ENCODE results near the gene ZNF787.
"Not testable (repeated sequence)": the region's sequence is repeated elsewhere in the genome, so short reads cannot be mapped to it uniquely, and the experiment has no call there.

The ZNF787 gene

DNA sequence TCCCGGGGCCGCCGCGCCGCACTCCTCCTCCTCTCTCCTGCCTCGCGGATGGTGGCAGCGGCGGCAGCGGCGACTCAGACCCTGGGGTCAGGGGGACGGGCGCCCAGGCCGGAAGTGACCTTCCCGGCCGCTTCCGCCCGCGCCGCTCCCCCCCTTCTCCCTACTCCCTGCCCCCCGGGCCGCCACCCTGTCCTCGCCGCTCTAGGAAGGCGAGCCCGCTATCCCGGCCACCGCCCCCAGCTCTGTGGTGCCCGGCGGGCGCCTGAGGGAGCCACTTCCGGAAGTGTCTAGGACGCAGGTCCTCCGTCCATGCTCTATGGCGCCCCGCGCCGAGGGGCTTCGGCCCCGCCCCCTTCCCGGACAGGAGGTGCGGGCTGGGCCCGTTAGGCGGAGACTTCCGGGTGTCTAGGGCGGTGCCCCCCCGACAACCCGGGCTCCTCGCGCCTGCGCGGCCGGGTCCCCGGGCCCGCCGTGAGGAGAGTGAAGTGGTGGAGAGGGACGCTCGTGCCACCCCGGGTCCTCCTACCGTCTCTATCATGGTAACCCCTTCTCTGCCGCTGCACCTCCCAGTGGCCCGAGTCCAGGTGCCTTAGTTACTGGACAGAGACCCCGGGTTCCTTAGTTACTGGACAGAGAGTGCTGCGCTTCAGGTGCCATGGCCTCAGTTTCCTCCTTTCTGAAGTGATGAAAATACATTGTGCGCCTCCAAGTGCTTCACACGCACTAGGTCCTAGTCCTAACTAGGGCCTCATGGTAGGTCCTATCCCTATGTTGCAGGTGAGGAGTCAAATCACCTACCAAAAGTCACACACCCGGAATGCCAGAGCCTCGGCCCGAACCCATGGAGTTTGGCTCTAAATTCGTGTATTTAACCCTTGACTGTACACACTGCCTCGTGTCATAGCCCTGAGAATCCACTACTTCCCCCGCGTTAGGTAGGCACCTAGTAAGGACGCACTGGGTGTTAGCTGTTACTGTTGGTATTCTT is at the start of gene ZNF787:
TSS of gene ZNF787 (minus strand) at position 116 of the 988 bp plus-strand sequence. CDS start 18,078 bp downstream, outside the sequence.
- DNase-seq: peak; percentile 99

- DNase-seq: no peak
These were observed 49.2 kb upstream of the ZNF787 start for GRCh38 chr19:56170261-56170660.

DNA sequence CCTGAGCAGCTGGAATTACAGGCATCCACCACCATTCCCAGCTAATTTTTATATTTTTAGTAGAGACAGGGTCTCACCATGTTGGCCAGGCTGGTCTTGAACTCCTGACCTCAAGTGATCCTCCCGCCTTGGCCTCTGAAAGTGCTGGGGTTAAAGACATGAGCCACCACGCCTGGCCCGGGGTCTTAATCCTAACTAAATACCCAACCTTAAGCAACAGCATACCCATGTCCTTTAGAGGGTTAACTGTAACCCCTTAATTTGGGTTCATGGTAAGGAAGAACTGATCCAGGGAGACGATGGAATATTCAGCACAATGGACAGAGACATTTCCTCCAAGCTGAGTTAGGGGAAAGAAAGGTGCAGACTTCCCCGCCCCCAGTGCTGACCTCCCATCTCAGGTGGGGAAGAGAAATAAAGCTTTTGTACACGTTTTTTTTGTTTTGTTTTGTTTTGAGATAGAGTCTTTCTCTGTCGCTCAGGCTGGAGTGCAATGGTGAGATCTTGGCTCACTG is 46.0 kb upstream of the ZNF787 start:
- no peak for DNase-seq

- no peak for DNase-seq
These were observed 42.0 kb upstream of the ZNF787 start for GRCh38 chr19:56163097-56163496.

DNA sequence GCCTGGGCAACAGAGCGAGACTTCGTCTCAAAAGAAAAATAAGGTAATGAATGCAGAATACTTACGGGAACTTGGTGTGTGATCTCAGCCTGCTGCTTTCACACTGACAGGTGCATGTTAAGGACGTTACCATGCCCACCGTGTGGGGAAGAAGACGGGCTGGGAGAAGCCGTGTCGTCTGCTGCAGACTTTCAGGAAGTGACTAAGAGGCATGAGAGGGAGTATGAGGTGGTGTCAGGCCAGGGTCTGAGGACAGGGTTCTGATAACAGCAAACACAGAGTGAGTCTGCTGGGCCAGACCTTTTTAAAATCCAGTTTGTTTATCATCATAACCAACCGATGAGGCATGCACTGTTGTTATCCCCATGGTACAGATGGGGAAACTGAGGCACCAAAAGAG is 41.2 kb upstream of the ZNF787 start:
- no peak for DNase-seq

DNA sequence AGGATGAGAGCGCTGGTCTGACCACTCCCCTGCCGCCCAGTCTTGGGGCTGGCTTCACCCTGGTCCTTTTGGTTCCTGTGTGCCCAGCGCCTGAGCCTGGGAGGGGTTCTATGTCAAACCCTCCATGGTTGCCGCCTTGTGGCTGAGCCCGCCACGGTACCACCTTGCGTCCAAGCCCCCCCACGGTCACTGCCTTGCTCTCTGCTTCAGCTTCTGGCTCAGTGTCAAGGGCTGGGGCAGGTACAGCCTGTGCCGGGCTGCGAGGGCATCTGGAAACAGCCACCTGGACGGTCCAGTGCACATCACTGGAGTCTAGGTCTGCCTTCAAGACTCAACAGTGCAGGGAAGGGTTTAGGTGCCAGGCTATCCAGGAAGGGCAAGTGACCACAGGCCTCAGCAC is 40.4 kb upstream of the ZNF787 start:
- DNase-seq: no peak

DNA sequence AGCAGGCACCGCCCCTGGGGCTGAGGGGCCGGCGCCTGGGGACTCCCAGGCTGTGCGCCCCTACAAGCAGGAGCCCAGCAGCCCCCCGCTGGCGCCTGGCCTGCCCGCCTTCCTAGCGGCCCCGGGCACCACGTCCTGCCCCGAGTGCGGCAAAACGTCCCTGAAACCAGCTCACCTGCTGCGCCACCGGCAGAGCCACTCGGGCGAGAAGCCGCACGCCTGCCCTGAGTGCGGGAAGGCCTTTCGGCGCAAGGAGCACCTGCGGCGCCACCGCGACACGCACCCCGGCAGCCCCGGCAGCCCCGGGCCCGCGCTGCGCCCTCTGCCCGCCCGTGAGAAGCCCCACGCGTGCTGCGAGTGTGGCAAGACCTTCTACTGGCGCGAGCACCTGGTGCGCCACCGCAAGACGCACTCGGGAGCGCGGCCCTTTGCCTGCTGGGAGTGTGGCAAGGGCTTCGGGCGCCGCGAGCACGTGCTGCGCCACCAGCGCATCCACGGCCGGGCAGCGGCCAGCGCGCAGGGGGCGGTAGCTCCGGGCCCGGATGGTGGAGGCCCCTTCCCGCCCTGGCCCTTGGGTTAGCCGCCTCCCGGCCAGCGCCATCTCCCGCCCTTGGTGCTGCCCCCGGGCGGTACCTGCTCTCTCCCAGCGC is 38.7 kb upstream of the ZNF787 start:
- no peak for DNase-seq

DNA sequence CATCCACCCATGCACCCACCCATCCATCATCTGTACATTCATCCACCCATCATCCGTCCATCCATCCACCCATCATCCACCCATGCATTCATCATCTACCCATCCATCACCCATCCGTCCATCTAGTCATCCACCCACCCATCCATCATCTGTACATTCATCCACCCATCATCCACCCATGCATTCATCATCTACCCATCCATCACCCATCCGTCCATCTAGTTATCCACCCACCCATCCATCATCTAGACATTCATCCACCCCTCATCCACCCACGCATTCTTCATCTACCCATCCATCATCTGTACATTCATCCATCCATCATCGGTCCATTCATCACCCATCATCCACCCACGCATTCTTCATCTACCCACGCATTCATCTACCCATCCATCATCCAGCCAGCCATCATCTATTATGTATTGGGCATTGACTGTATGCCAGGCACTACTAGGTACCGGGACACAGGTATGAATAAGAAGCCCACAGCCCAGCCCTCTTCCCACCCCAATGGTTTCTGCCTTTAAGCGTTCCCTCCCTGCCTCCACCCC is 38.0 kb upstream of the ZNF787 start:
- no peak for DNase-seq

- DNase-seq: no peak
These were observed 37.2 kb upstream of the ZNF787 start for GRCh38 chr19:56158170-56158757.

GRCh38 chr19:56156768-56157167 is 35.7 kb upstream of the ZNF787 start:
- no peak for DNase-seq

DNA sequence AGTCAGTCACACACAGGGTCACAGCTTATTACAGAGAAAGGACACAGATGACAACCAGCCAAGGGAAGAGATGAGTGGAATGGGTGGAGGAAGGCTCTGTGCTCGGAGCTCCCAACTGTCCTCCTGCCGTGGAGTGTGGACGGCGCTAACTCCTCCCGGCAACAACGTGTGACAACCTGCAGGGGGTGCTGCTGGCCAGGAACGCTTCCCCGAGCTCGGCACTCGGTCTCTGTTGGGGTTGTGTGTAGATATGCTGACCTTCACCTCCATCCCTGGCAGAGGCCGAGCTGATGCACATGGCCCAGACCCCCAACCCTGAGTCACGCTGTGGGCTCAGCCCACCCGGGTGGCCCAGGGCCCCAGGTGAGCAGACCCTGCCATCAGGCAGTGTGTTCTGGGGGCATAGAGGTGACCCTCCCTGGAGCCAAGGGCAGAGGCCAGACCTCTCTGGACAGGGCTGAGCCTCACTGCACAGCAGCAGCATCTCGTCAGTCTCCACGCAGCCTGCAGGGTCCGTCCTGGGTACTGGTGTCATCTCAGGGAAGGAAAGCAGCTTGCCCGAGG is 34.1 kb upstream of the ZNF787 start:
- peak; percentile 67 for DNase-seq

DNA sequence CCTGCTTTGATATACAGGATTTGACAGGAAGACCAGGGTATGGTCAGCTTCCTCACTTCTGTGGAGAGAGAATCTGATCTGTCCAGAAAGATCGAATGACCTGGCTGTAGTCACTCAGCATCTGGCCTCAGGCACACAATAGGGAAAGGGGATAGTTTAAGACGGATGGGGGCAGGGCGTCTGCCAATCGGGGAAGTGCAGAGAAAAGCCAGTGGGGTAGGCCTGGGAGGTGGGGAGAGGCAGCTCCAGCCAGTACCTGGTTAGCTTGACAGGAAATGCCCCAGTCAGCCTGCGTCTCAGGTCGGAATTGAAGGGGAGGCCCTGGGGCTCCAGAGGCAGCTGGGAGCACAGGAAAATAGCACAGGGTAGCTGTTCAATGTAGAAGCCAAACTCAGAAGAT is 32.4 kb upstream of the ZNF787 start:
- DNase-seq: peak; percentile 97

- no peak for DNase-seq
These were observed 31.5 kb upstream of the ZNF787 start for GRCh38 chr19:56152644-56153043.

DNA sequence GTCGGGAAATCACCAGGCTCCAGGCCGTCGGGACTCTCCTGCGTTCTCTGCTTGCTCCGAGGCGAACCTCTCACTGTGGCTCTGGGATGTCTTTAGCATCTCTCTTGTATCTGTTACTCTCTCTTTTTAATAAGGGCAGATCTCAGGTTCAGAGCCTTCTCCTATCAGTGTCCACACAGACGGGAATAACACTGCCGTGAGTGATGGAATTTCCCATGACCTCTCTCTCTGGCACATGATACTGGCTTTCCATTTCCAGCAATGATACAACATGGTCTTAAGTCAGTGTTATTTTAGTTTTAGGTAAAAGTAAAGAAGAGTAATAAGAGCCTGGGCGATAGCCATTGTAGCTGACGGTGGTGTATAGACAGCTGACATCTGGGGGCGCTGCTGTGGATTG is 29.3 kb upstream of the ZNF787 start:
- DNase-seq: no peak

GRCh38 chr19:56149656-56150038 is 28.6 kb upstream of the ZNF787 start:
- no peak for DNase-seq

GRCh38 chr19:56148955-56149655 is 28.0 kb upstream of the ZNF787 start:
- not testable (repeated sequence) for DNase-seq

- no peak for DNase-seq
These were observed 27.0 kb upstream of the ZNF787 start for GRCh38 chr19:56148096-56148495.

DNA sequence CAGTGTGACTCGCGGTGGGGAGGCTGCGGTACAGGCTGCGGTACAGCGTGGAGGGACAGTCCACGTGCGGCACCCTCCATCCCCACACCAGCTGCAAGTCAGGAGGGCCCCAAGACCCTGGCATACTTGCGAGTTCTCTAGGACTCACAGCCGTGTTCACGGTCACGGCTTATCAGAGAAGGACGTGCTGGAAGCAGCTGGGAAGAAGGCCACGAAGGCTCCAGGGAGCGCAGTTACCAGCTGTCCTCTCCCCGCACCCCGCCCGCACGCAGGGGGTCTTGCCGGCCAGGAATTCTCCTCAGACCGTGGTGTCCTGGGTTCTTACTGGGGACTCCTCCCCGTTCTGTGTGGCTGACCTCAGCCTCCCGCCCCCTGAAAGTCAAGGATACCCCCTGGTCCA is 26.2 kb upstream of the ZNF787 start:
- no peak for DNase-seq

GRCh38 chr19:56146904-56147303 is 25.8 kb upstream of the ZNF787 start:
- no peak for DNase-seq

GRCh38 chr19:56145698-56146097 is 24.6 kb upstream of the ZNF787 start:
- no peak for DNase-seq

DNA sequence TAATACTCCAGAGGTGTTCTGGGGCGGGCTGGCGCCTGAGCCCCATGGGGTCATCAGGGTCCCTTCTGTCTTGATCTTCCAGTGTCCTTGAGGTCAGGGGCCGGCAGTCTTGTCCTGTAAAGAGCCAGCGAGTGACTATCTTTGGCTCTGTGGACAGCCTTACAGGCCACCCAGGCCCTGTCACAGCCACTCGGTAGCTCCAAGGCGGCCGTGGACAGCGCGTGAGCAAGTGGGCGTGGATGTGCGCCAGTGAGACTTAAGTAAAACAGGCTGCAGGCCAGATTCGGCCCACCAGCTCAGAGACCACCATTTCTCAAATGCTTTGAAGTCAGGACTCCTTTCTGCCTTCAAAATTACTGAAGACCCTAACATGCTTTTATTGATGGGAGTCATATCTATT is 23.7 kb upstream of the ZNF787 start:
- DNase-seq: no peak

- no peak for DNase-seq
These were observed 23.3 kb upstream of the ZNF787 start for GRCh38 chr19:56144376-56144775.
